Dedifferentiated amniotic fluid mesenchymal stem cell (primary cell): Measurements from ENCODE around the gene SMPX.

Source experiments
- DNase-seq: peaks from one replicate; pipeline ENCODE4 v3.0.0-alpha.2; 2016; ENCODE audit errors: extremely low spot score

Gene SMPX

GRCh38 chrX:21657318-21658151 is 100.4 kb downstream of the SMPX start:
- DNase-seq = no peak

- DNase-seq = no peak
These were observed 101.2 kb downstream of the SMPX start for GRCh38 chrX:21656587-21657317.
